HFFc6 (cell line): ENCODE measurements around the gene NECAB3. TPM values are rescaled to one million over a fixed set of nuclear protein-coding genes. Genes with fewer than 3 reads are reported as not detected.

Experiments
- DNase-seq: peaks from one replicate; pipeline ENCODE4 v3.0.0-alpha.2; 2018
- H3K27ac Mint-ChIP-seq: 2 replicates; pipeline ENCODE4 v1.8.0; 2020; ENCODE audit warnings: mild to moderate bottlenecking, mixed read lengths
- H3K27me3 Mint-ChIP-seq: 2 replicates; pipeline ENCODE4 v1.8.0; 2021; ENCODE audit warnings: mild to moderate bottlenecking, moderate library complexity, mixed read lengths; ENCODE audit not compliant: insufficient read depth
- H3K36me3 Mint-ChIP-seq: 2 replicates; pipeline ENCODE4 v1.8.0; 2021; ENCODE audit warnings: low read depth, mixed read lengths
- H3K4me1 Mint-ChIP-seq: 2 replicates; pipeline ENCODE4 v1.8.0; 2020; ENCODE audit warnings: low read depth, mixed read lengths
- H3K4me3 Mint-ChIP-seq: 2 replicates; pipeline ENCODE4 v1.8.0; 2020; ENCODE audit warnings: mild to moderate bottlenecking, moderate library complexity, mixed read lengths
- H3K9me3 Mint-ChIP-seq: 2 replicates; pipeline ENCODE4 v1.8.0; 2020; ENCODE audit warnings: mild to moderate bottlenecking, mixed read lengths
- total RNA-seq, 6 experiments: library from RNA; stranded (reverse); fragmentation: NEBNext Ultra II Directional; extraction: Animal tissue kit (Norgen Biotek cat#: 25700); gene quantifications; 2 replicates in 1 of 6; 3 replicates in 5 of 6; pipeline ENCODE4 v1.2.3, GENCODE V29; 2021
- TF ChIP-seq, protein P1 (sequence below): fragments of 200-600 bp; sonication (generic); IDR thresholded peaks from 2 replicates; pipeline ENCODE4 v1.5.0; 2021; ENCODE audit warnings: antibody characterized with exemption, mild to moderate bottlenecking

Gene NECAB3
- total RNA-seq, 6 experiments from 2014 or later, result 24.9 to 30.0 (median 27.0) TPM

DNA sequence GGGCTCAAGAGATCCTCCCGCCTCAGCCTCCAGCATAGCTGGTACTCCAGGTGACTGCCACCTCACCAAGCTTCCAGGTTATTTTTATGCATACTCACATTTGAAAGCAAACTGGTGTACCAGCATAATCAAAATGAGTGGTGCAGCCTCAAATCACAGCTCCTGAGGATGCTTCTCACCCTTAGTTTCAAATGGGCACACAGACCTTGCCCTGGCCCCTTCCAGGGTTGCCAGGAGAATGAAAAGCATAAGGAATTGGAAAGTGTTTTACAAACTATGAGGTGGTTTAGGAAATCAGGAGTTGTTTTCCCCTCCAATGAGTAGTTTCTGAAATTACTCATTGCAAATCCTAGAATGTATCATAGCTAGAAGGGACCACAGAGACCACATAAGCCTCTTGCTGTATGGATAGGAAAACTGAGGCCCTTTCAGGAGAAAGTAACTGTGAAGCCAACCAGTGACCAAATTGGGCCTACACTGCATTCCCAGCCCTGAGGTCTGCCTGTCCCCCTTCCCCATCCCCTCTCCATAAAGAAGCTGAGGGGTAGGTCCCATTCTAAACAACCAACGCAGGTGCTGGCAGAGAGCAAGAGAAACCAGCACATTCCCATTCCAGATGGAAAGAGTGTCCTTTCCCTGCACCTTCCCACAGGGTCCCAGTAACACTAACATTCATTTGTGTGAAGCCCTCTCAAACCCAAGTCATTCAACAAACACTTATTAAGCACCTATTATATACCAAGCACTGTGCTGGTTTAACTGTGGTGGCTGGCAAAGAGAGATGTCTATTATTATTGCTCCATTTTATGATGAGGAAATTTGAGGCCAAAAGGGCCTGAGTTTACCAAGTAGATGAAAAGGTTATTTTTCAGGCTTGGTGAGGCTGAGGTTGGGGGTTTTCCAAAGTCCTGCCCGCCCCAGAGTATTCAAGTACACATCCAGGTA, 14.0 kb upstream of the NECAB3 start:
- no peak for DNase-seq

DNA sequence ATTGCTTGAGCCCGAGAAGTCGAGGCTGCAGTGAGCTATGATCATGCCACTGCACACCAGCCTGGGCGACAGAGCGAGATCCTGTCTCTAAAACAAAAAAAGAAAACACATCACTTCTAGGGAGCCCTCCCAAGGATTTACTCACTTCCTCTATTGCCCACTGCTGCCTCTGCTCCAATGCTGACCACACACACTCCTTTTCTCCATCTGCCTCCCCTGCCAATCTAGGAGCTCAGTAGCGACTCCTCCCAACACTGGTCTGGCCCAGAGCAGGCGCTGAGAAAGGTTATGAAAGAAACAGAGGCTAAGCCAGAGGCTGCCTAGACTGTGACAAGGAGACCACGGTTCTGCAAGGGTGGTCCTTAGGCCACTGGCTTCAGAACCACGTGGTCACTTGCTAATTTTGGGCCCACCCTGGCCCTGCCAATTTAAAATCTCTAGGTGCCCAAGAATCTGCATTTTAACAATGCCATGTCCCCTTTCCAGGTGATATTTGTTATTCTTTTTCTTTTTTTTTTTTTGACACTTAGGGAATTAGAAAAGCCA, 13.2 kb upstream of the NECAB3 start:
- TF ChIP-seq, protein P1, sequence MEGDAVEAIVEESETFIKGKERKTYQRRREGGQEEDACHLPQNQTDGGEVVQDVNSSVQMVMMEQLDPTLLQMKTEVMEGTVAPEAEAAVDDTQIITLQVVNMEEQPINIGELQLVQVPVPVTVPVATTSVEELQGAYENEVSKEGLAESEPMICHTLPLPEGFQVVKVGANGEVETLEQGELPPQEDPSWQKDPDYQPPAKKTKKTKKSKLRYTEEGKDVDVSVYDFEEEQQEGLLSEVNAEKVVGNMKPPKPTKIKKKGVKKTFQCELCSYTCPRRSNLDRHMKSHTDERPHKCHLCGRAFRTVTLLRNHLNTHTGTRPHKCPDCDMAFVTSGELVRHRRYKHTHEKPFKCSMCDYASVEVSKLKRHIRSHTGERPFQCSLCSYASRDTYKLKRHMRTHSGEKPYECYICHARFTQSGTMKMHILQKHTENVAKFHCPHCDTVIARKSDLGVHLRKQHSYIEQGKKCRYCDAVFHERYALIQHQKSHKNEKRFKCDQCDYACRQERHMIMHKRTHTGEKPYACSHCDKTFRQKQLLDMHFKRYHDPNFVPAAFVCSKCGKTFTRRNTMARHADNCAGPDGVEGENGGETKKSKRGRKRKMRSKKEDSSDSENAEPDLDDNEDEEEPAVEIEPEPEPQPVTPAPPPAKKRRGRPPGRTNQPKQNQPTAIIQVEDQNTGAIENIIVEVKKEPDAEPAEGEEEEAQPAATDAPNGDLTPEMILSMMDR, result no peak
- Mint-ChIP-seq H3K36me3 (no peaks in the 10 kb centered on the region), H3K27ac (no peak overlapping the region), H3K4me3 (no peak overlapping the region; the same call in 1 of the 2 replicates), H3K9me3 (no peaks in the 10 kb centered on the region), H3K4me1 (peaks cover 35% of the 10 kb centered on the region), H3K27me3 (peaks cover 3% of the 10 kb centered on the region)
- no peak for DNase-seq

More for the DNA sequence above, 14.0 kb upstream of the NECAB3 start:
- peaks cover 3% of the 10 kb centered on the region for H3K27me3 Mint-ChIP-seq
- TF ChIP-seq, protein P1, result no peak
- H3K4me3 Mint-ChIP-seq, result no peak overlapping the region
- peaks cover 31% of the 10 kb centered on the region for H3K4me1 Mint-ChIP-seq
- H3K27ac Mint-ChIP-seq, result no peak overlapping the region
- H3K9me3 Mint-ChIP-seq, result no peaks in the 10 kb centered on the region
- no peaks in the 10 kb centered on the region for H3K36me3 Mint-ChIP-seq

DNA sequence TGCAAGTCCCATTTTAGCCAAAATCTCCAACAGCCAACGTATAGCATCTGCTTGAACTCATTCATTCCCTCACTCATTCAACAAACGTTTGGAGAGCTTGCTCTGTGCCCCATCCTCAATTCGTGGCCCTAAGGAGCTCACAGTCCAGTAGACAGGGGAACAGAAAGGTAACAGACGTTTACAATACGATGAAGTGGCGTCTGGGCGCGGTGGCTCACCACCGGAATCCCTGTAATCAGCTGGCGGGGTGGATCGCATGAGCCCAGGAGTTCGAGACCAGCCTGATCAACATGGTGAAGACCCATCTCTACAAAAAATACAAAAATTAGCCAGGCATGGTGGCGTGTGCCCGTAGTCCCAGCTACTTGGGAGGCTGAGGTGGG, 12.7 kb upstream of the NECAB3 start:
- Mint-ChIP-seq H3K4me1 (peaks cover 38% of the 10 kb centered on the region), H3K27ac (peak overlapping the region; percentile 56), H3K27me3 (peaks cover 3% of the 10 kb centered on the region), H3K36me3 (no peaks in the 10 kb centered on the region), H3K9me3 (no peaks in the 10 kb centered on the region), H3K4me3 (peak overlapping the region; percentile 81)
- TF ChIP-seq, protein P1, result no peak
- DNase-seq, result no peak

DNA sequence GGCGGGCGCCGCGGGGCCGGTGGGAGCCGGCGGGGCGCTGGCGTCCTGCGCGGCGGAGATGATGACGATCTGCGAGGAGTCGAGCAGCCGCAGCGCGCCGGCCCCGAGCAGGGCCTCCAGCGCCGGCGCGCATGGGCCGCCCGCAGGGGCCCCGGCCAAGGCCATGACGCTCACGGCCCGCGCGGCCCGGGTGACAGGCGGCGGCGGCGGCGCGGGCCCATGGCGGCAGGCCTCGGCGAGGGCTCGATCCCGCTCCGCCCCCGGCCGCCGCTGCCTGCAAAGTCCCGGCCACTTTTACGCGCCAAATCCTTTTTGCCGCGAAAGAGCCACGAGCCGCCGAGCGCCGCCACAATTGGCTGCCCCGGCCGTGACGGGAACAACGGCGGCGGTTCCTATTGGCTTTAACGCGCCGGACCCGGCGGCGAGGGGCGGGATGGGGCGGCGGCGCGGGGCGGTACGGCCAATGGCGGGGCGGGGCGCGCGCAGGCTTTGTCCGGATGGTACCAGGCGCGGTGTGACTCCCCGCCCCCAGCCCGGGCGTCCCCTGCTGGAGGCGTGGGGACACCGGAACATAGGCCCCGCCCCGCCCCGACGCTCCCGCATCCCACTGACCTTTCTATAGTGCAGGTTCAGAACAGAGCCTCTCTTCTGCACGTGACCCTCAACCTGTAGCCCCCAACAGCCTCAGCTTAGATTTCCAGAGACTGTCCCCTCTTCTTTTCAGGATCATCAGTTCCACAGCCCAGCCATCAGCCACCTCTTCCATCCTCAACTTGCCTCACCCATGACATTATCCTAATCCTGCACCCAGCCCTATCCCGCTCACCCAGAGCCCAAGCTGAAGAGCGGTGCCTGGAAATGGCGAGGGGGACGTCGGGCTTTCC, 12.1 kb upstream of the NECAB3 start, which contains the start of gene E2F1:
TSS of gene E2F1 (minus strand) at position 286 of the 884 bp plus-strand sequence. CDS start at position 165, 121 bp downstream.
- peak; percentile 90 for DNase-seq
- H3K27me3 Mint-ChIP-seq, result peaks cover 3% of the 10 kb centered on the region
- H3K9me3 Mint-ChIP-seq, result no peaks in the 10 kb centered on the region
- H3K36me3 Mint-ChIP-seq, result no peaks in the 10 kb centered on the region
- TF ChIP-seq, protein P1, result peak; percentile 64
- H3K4me1 Mint-ChIP-seq, result peaks cover 44% of the 10 kb centered on the region
- H3K4me3 Mint-ChIP-seq, result peak within 1 kb of the TSS; percentile 89
- H3K27ac Mint-ChIP-seq, result peak within 1 kb of the TSS; percentile 82

DNA sequence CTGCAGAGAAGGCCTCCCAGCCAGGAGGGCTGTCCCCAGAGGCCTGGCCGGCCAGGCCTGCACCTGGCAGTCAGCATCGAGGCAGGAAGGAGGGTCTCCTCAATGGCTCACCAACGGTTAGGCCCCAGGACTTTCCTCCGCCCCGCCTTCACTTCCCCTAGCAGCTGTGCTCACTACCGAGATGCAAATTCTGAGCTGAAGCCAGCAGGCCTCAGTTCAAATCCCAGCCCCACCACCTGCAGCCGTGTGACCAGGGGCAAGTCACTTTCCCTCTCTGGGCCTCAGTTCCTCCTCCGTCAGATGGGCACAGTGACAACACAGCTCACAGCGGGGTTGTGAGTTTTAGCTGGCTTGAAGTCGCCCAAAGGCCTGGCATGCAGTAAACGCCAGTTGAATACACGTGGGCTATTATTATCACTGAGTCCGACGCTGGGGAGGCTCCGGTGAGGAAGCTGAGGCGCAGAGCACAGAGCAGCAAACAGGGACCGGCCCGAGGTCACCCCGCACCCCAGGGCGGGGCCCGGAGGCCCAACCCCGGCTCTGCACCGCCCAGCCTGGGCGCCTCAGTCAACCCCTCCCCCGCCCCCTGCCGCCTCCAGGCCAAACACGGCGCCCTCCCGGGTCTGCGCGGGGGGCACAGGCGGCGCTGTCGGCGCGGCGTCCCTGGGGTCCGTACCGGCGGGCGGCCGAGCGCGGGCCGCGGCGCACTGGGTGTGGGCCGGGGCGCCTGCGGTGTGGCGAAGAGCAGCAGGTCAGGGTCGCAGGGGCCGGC, 11.3 kb upstream of the NECAB3 start:
- H3K4me1 Mint-ChIP-seq, result peaks cover 53% of the 10 kb centered on the region
- TF ChIP-seq, protein P1, result no peak
- DNase-seq, result no peak
- H3K27ac Mint-ChIP-seq, result peak overlapping the region; percentile 82
- H3K4me3 Mint-ChIP-seq, result peak overlapping the region; percentile 89
- H3K36me3 Mint-ChIP-seq, result no peaks in the 10 kb centered on the region
- H3K27me3 Mint-ChIP-seq, result peaks cover 3% of the 10 kb centered on the region
- no peaks in the 10 kb centered on the region for H3K9me3 Mint-ChIP-seq
